ENCODE measurements around the gene BICDL1. TPM values are rescaled to one million over a fixed set of nuclear protein-coding genes. Genes with fewer than 3 reads are reported as not detected.

Gene BICDL1
- total and polyA plus RNA-seq, 10 of the 15 experiments (the other 5 are each of a cell fraction or from before 2014, with no cell fraction given): 0.72 to 12.3 (median 4.2) TPM

- TF ChIP-seq CUX1 (IDR thresholded peaks at IDR 0.05; ENCODE audit: insufficient replicate concordance, low read depth, low read length) (no peak), RAD21 (IDR thresholded peaks at IDR 0.05; ENCODE audit: insufficient read depth, low read depth, low read length) (no peak), USF2 (IDR thresholded peaks at IDR 0.05; ENCODE audit: borderline replicate concordance, low read depth, low read length) (no peak), E2F8 (IDR thresholded peaks at IDR 0.05; ENCODE audit: low read depth, partially characterized antibody) (no peak), EZH2 (IDR thresholded peaks at IDR 0.05; ENCODE audit: borderline replicate concordance, control insufficient read depth, low read depth, low read length) (no peak), RFX5 (IDR thresholded peaks at IDR 0.05; ENCODE audit: low read depth, low read length) (no peak), IKZF2 (IDR thresholded peaks at IDR 0.05) (no peak), CTCF (IDR thresholded peaks at IDR 0.05 in 2 of 3, conservative IDR thresholded peaks at IDR 0.05 in 1 of 3; ENCODE audit: control insufficient read depth in 2 of 3, extremely low read depth in 1 of 3, insufficient read depth in 1 of 3, low read depth in 3 of 3, low read length in 3 of 3) (no peak), RCOR1 (conservative IDR thresholded peaks at IDR 0.05; ENCODE audit: low read depth, low read length) (no peak), TARDBP (IDR thresholded peaks at IDR 0.05; ENCODE audit: borderline replicate concordance) (no peak), NBN (IDR thresholded peaks at IDR 0.05) (no peak), ZNF384 (IDR thresholded peaks at IDR 0.05; ENCODE audit: borderline replicate concordance, low read depth, low read length) (no peak)
These were observed 111.6 kb downstream of the BICDL1 start (continued) for GRCh38 chr12:120100630-120101029.
